GM12801 (cell line): ENCODE data around the gene C11orf91.

Experiments used
- CTCF ChIP-seq: IDR thresholded peaks from one replicate; pipeline ENCODE4 v1.5.1; 2011; ENCODE audit warnings: control low read depth; ENCODE audit not compliant: insufficient read length; ENCODE audit errors: extremely low read depth

The C11orf91 gene

GRCh38 chr11:33697997-33698396, 2.6 kb downstream of the C11orf91 start:
- no peak for TF ChIP-seq CTCF

GRCh38 chr11:33696931-33697638, 3.5 kb downstream of the C11orf91 start:
- no peak for TF ChIP-seq CTCF

GRCh38 chr11:33696411-33696810, 4.2 kb downstream of the C11orf91 start:
- no peak for TF ChIP-seq CTCF

GRCh38 chr11:33695051-33695566, 5.5 kb downstream of the C11orf91 start:
- TF ChIP-seq CTCF = no peak

GRCh38 chr11:33694346-33695050, 6.1 kb downstream of the C11orf91 start:
- TF ChIP-seq CTCF = no peak

GRCh38 chr11:33692541-33692940, 8.1 kb downstream of the C11orf91 start:
- no peak for TF ChIP-seq CTCF

GRCh38 chr11:33692013-33692504, 8.6 kb downstream of the C11orf91 start:
- no peak for TF ChIP-seq CTCF
